Memory B cell (primary cell): Measurements from ENCODE around the gene TTLL1.
"Not testable (repeated sequence)": the region's sequence is repeated elsewhere in the genome, so short reads cannot be mapped to it uniquely, and the experiment has no call there.

ENCODE experiments used
- ATAC-seq: fragments of 150-1000 bp; cut with Tn5 transposase; 2 replicates; pipeline ENCODE4 v1.10.0; 2021; ENCODE audit warnings: low read depth, mild to moderate bottlenecking, moderate library complexity
- DNase-seq, 2 donors: peaks; one replicate each; pipeline ENCODE4 v3.0.0; 2022; ENCODE audit warnings: low spot score in 2 of 2
- H3K27ac Mint-ChIP-seq: one replicate; pipeline ENCODE4 v1.8.0; 2022; ENCODE audit warnings: mild to moderate bottlenecking, moderate library complexity, mixed read lengths
- H3K27me3 Mint-ChIP-seq: one replicate; pipeline ENCODE4 v1.8.0; 2022; ENCODE audit warnings: mixed read lengths
- H3K36me3 Mint-ChIP-seq: one replicate; pipeline ENCODE4 v1.8.0; 2022; ENCODE audit warnings: mild to moderate bottlenecking, mixed read lengths
- H3K4me1 Mint-ChIP-seq: one replicate; pipeline ENCODE4 v1.8.0; 2022; ENCODE audit warnings: mixed read lengths
- H3K4me3 Mint-ChIP-seq: one replicate; pipeline ENCODE4 v1.8.0; 2022; ENCODE audit warnings: mild to moderate bottlenecking, moderate library complexity, mixed read lengths
- H3K9me3 Mint-ChIP-seq: one replicate; pipeline ENCODE4 v1.8.0; 2022; ENCODE audit warnings: mixed read lengths

The TTLL1 gene

GRCh38 chr22:43031617-43032016 lies 57.6 kb downstream of the TTLL1 start:
- Mint-ChIP-seq H3K4me1 (peaks cover 3% of the 10 kb centered on the region), H3K27me3 (peaks cover 6% of the 10 kb centered on the region), H3K36me3 (no peaks in the 10 kb centered on the region), H3K9me3 (no peaks in the 10 kb centered on the region), H3K27ac (no peak overlapping the region), H3K4me3 (no peak overlapping the region)
- no peak for DNase-seq
- no peak for ATAC-seq

- Mint-ChIP-seq H3K27ac (no peak overlapping the region), H3K36me3 (no peaks in the 10 kb centered on the region), H3K4me3 (no peak overlapping the region), H3K4me1 (peaks cover 12% of the 10 kb centered on the region), H3K9me3 (no peaks in the 10 kb centered on the region), H3K27me3 (no peaks in the 10 kb centered on the region)
- DNase-seq = no peak
- no peak for ATAC-seq
These were observed 70.6 kb downstream of the TTLL1 start for GRCh38 chr22:43018615-43019014.

- DNase-seq = no peak
- no peak overlapping the region for H3K4me3 Mint-ChIP-seq
- no peak overlapping the region for H3K27ac Mint-ChIP-seq
- H3K27me3 Mint-ChIP-seq = no peaks in the 10 kb centered on the region
- no peak for ATAC-seq
- no peaks in the 10 kb centered on the region for H3K36me3 Mint-ChIP-seq
- peaks cover 18% of the 10 kb centered on the region for H3K4me1 Mint-ChIP-seq
- H3K9me3 Mint-ChIP-seq = no peaks in the 10 kb centered on the region
These were observed 71.4 kb downstream of the TTLL1 start for GRCh38 chr22:43017525-43018460.

GRCh38 chr22:43016150-43016549 lies 73.0 kb downstream of the TTLL1 start:
- H3K9me3 Mint-ChIP-seq, DNase-seq, H3K4me3 Mint-ChIP-seq, H3K36me3 Mint-ChIP-seq, H3K27me3 Mint-ChIP-seq, ATAC-seq: not testable (repeated sequence)
- Mint-ChIP-seq H3K27ac (peak overlapping the region; percentile 96), H3K4me1 (peaks cover 20% of the 10 kb centered on the region)

- ATAC-seq = no peak
- Mint-ChIP-seq H3K4me1 (peaks cover 20% of the 10 kb centered on the region), H3K27me3 (no peaks in the 10 kb centered on the region), H3K9me3 (no peaks in the 10 kb centered on the region), H3K36me3 (no peaks in the 10 kb centered on the region), H3K4me3 (peak overlapping the region; percentile 99), H3K27ac (peak overlapping the region; percentile 96)
- DNase-seq = peak in 1 of 2 donors; percentile 10
These were observed 73.5 kb downstream of the TTLL1 start for GRCh38 chr22:43015677-43016042.

- no peaks in the 10 kb centered on the region for H3K9me3 Mint-ChIP-seq
- peak within 1 kb of the TSS; percentile 99 for H3K4me3 Mint-ChIP-seq
- H3K27ac Mint-ChIP-seq = peak within 1 kb of the TSS; percentile 96
- H3K27me3 Mint-ChIP-seq = no peaks in the 10 kb centered on the region
- DNase-seq = peak; percentile 98 to 99
- H3K36me3 Mint-ChIP-seq = no peaks in the 10 kb centered on the region
- H3K4me1 Mint-ChIP-seq = peaks cover 20% of the 10 kb centered on the region
- peak; percentile 96 for ATAC-seq
These were observed 74.1 kb downstream of the TTLL1 start, which contains the start of gene PACSIN2 for GRCh38 chr22:43014869-43015676. PACSIN2 (minus strand) TSS chr22:43015149; CDS start chr22:42912080, 103,069 bp downstream.

- no peaks in the 10 kb centered on the region for H3K36me3 Mint-ChIP-seq
- H3K9me3 Mint-ChIP-seq = no peaks in the 10 kb centered on the region
- DNase-seq = no peak
- peak overlapping the region; percentile 99 for H3K4me3 Mint-ChIP-seq
- peaks cover 20% of the 10 kb centered on the region for H3K4me1 Mint-ChIP-seq
- no peaks in the 10 kb centered on the region for H3K27me3 Mint-ChIP-seq
- ATAC-seq = peak; percentile 6
- peak overlapping the region; percentile 96 for H3K27ac Mint-ChIP-seq
These were observed 74.8 kb downstream of the TTLL1 start for GRCh38 chr22:43014316-43014868.

DNA sequence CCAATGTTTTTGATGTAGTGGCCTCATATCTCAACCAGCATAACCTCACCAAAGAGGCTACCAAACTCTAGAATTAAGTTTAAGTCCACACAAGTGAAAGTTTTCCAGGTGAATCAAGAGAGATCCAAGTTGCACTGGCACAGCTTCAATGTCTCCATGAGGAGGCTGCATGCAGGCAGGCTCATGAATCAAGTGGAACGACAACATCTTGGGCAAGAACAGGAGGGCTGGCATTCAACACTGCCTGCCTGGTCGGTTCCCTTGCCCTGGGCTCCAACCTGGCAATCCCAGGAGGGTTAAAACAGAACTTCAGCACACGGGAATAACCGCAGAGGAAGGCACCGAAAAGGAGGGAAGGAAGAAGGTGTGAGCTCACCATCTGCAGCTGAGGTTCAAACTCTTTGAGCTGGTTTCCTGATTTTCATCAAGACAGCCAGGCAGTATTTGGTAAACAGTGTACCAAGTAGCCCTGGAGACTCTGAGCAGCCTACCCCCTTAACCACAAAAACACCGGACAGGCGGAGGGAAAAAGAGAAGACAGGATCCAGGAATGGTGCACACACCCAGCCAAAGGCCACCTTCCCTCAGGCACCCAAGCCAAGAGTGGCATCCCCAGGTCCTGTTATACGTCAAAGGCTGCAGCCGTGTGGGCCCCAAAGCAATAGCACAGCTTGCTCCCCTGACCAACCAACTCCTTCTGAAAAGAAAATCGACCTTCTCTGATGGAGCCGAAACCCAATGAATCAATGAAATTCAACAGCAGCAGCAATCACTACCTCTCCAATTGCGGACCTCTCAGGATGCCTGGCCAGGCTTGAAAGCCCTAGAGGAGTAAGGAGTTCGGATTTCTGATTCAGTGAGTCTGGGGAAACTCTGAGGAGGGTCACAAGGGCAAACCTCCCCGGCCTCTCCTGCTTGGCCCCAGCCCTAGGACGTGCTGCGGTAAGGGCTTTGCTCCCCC lies 75.6 kb downstream of the TTLL1 start:
- peak; percentile 30 for DNase-seq
- ATAC-seq = peak; percentile 36
- H3K27me3 Mint-ChIP-seq = no peaks in the 10 kb centered on the region
- peak overlapping the region; percentile 96 for H3K27ac Mint-ChIP-seq
- H3K9me3 Mint-ChIP-seq = no peaks in the 10 kb centered on the region
- H3K36me3 Mint-ChIP-seq = no peaks in the 10 kb centered on the region
- H3K4me3 Mint-ChIP-seq = peak overlapping the region; percentile 99
- peaks cover 25% of the 10 kb centered on the region for H3K4me1 Mint-ChIP-seq

GRCh38 chr22:43012390-43012789 lies 76.8 kb downstream of the TTLL1 start:
- Mint-ChIP-seq H3K27ac (no peak overlapping the region), H3K4me1 (peaks cover 29% of the 10 kb centered on the region), H3K9me3 (no peaks in the 10 kb centered on the region), H3K27me3 (no peaks in the 10 kb centered on the region), H3K36me3 (no peaks in the 10 kb centered on the region), H3K4me3 (no peak overlapping the region)
- ATAC-seq (no peak), DNase-seq (no peak)

DNA sequence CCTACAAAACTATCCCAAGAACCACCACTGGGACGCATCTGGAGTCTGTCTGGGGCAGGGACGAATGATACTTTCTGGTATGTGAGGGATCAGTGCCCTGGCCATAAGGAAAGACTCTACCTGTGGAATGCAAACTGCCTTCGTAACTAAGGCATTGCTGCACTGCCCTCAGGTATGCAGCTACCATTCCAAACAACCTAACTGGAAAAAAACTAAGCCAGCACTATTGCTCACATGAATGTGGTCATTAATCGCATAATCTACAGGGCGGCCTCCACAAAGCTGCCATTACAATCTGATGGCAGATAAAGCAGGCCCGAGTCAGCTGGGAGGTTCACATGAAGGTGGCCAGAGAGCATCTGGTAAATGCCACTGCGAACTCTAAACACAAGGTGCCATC lies 78.1 kb downstream of the TTLL1 start:
- Mint-ChIP-seq H3K9me3 (no peaks in the 10 kb centered on the region), H3K27ac (no peak overlapping the region), H3K27me3 (no peaks in the 10 kb centered on the region), H3K36me3 (no peaks in the 10 kb centered on the region), H3K4me3 (no peak overlapping the region), H3K4me1 (peaks cover 35% of the 10 kb centered on the region)
- DNase-seq = no peak
- ATAC-seq = no peak

DNA sequence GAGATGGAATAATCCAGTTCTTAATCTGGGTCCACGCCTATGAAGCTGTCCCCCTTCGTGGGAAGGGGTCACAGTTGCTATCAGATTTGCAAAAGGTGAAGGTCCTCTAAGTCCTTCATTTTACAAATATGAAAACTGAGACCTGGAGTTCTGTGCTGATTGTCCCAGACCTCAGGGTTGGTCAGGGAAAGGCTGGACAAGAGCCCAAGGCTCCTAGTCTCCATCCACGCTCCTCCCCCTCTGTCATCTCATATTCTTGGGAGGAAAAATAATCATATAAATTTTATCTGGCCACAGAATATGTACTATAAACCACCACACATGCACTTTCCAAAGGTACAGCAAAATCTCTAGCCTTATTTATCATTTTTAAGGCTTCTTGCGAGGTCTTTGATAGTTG lies 79.7 kb downstream of the TTLL1 start:
- H3K27me3 Mint-ChIP-seq = no peaks in the 10 kb centered on the region
- H3K36me3 Mint-ChIP-seq = no peaks in the 10 kb centered on the region
- H3K27ac Mint-ChIP-seq = no peak overlapping the region
- no peak for DNase-seq
- no peak for ATAC-seq
- peaks cover 35% of the 10 kb centered on the region for H3K4me1 Mint-ChIP-seq
- H3K4me3 Mint-ChIP-seq = no peak overlapping the region
- H3K9me3 Mint-ChIP-seq = no peaks in the 10 kb centered on the region

DNA sequence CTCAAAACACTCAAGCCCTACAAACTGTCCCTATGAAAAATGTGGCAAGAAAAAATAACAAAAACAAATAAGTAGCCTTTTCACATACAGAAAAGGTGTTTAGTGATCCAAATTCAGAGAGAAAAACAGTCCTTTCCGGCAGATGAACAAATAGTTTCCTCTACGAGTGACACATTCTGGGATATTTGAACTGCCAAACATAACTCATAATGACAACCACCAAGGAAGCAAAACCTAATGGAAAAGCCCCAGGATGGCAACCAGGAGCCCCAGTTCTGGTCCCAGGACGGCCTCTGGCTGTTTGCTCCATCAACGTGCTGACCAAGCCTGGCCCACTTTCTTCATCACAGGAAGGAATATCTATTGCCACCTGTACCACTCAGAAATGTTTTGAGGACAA lies 80.3 kb downstream of the TTLL1 start:
- no peaks in the 10 kb centered on the region for H3K27me3 Mint-ChIP-seq
- H3K36me3 Mint-ChIP-seq = no peaks in the 10 kb centered on the region
- no peak for DNase-seq
- no peaks in the 10 kb centered on the region for H3K9me3 Mint-ChIP-seq
- no peak overlapping the region for H3K4me3 Mint-ChIP-seq
- no peak for ATAC-seq
- peaks cover 32% of the 10 kb centered on the region for H3K4me1 Mint-ChIP-seq
- no peak overlapping the region for H3K27ac Mint-ChIP-seq

DNA sequence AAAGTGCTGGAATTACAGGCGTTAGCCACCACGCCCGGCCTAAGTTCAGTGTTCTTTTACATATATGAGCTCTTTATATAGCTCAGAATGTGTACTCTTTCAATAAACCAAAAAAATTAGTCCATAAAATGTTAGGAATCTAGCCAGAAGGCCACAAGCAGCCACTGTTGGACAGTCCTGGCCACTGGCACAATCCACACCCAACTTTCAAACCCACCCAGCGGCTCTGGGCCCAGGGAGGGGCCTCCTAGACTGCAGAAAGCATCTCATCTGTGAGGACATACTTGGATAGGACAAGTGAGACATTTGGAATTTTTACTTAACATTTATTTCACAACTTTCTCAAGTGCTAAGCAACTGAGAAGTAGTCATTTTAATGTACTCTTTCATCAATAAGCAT lies 80.7 kb downstream of the TTLL1 start:
- Mint-ChIP-seq H3K27me3 (no peaks in the 10 kb centered on the region), H3K27ac (no peak overlapping the region), H3K36me3 (peaks cover 2% of the 10 kb centered on the region), H3K9me3 (no peaks in the 10 kb centered on the region), H3K4me1 (peaks cover 32% of the 10 kb centered on the region), H3K4me3 (no peak overlapping the region)
- no peak for DNase-seq
- no peak for ATAC-seq
